ENCODE results near the gene RELL1.

RELL1 gene

GRCh38 chr4:37605843-37606565 is 80.2 kb downstream of the RELL1 start:
- TF ChIP-seq CTCF (conservative IDR thresholded peaks at IDR 0.05), result no peak
- H3K27ac ChIP-seq, result no peak overlapping the region

GRCh38 chr4:37604461-37604860 is 81.7 kb downstream of the RELL1 start:
- H3K27ac ChIP-seq, result no peak overlapping the region
- no peak for TF ChIP-seq CTCF (conservative IDR thresholded peaks at IDR 0.05)

- no peak overlapping the region; the same call in 1 of the 2 replicates for H3K27ac ChIP-seq
- TF ChIP-seq CTCF (conservative IDR thresholded peaks at IDR 0.05), result no peak
These were observed 82.5 kb downstream of the RELL1 start for GRCh38 chr4:37603711-37604110.

- peak; percentile 99 for TF ChIP-seq CTCF (conservative IDR thresholded peaks at IDR 0.05)
- peak overlapping the region; percentile 12; the same call in 1 of the 2 replicates for H3K27ac ChIP-seq
These were observed 83.1 kb downstream of the RELL1 start for GRCh38 chr4:37603070-37603468.

GRCh38 chr4:37602454-37603069 is 83.6 kb downstream of the RELL1 start:
- 0 out of 2 replicates have a peak, but pooled peaks have one; percentile 11 for TF ChIP-seq CTCF (conservative IDR thresholded peaks at IDR 0.05)
- H3K27ac ChIP-seq, result peak overlapping the region; percentile 12; the same call in 1 of the 2 replicates

GRCh38 chr4:37601531-37601930 is 84.6 kb downstream of the RELL1 start:
- H3K27ac ChIP-seq, result no peak overlapping the region
- no peak for TF ChIP-seq CTCF (conservative IDR thresholded peaks at IDR 0.05)

GRCh38 chr4:37599092-37599790 is 86.9 kb downstream of the RELL1 start:
- no peak overlapping the region for H3K27ac ChIP-seq

More at GRCh38 chr4:37599092-37599790, 86.9 kb downstream of the RELL1 start:
- no peak for TF ChIP-seq CTCF (conservative IDR thresholded peaks at IDR 0.05)

Measured in VCaP (cell line).